SK-N-MC (cell line): Measurements from ENCODE around the gene KRT3.

Experiments
- DNase-seq: peaks from one replicate; pipeline ENCODE4 v3.0.0-alpha.2; 2011; ENCODE audit warnings: low read depth, low spot score
- H3K27ac ChIP-seq: fragments of 200-600 bp; sonication (generic); 2 replicates; pipeline ENCODE4 v1.5.1; 2016; ENCODE audit warnings: mixed run types
- H3K36me3 ChIP-seq: fragments of 200-600 bp; sonication (generic); 2 replicates; pipeline ENCODE4 v1.6.1; 2017; ENCODE audit warnings: antibody characterized with exemption, low read length, mixed read lengths; ENCODE audit not compliant: insufficient read depth
- H3K4me3 ChIP-seq: fragments of 200-600 bp; sonication (generic); 2 replicates; pipeline ENCODE4 v1.5.1; 2016
- H3K9ac ChIP-seq: fragments of 200-600 bp; sonication (generic); 2 replicates; pipeline ENCODE4 v1.8.0; 2017; ENCODE audit warnings: mixed run types, mixed read lengths; ENCODE audit not compliant: insufficient read length
- H3K9me3 ChIP-seq: fragments of 200-600 bp; sonication (generic); 2 replicates; pipeline ENCODE4 v1.6.1; 2017; ENCODE audit warnings: low read depth, mild to moderate bottlenecking, antibody characterized with exemption, low read length, moderate library complexity, mixed read lengths
- EZH2 ChIP-seq: fragments of 200-600 bp; sonication (generic); IDR thresholded peaks from one replicate; pipeline ENCODE4 v1.6.1; 2017; ENCODE audit warnings: antibody characterized with exemption
- FOXP2 ChIP-seq: optimal IDR thresholded peaks from 2 replicates; pipeline ENCODE3; 2011; ENCODE audit warnings: mild to moderate bottlenecking, moderate library complexity; ENCODE audit not compliant: insufficient read depth; ENCODE audit errors: extremely low read length, control extremely low read depth
- POLR2AphosphoS5 ChIP-seq: IDR thresholded peaks from 2 replicates; pipeline ENCODE4 v1.6.1; 2012; ENCODE audit warnings: mild to moderate bottlenecking, low read depth, low read length, borderline replicate concordance

Gene KRT3

GRCh38 chr12:52795694-52796428, at the start of gene KRT3:
TSS of gene KRT3 (minus strand) at chr12:52796117. CDS start at chr12:52796042, 75 bp downstream.
- no peaks in the 10 kb centered on the region for H3K36me3 ChIP-seq
- TF ChIP-seq POLR2AphosphoS5 (no peak), FOXP2 (no peak), EZH2 (no peak)
- no peak for DNase-seq
- no peak within 1 kb of the TSS for H3K27ac ChIP-seq
- H3K9me3 ChIP-seq = no peaks in the 10 kb centered on the region
- no peak within 1 kb of the TSS for H3K9ac ChIP-seq
- no peak within 1 kb of the TSS for H3K4me3 ChIP-seq

GRCh38 chr12:52844386-52844785, 48.5 kb upstream of the KRT3 start:
- no peaks in the 10 kb centered on the region for H3K36me3 ChIP-seq
- no peaks in the 10 kb centered on the region for H3K9me3 ChIP-seq
- DNase-seq = no peak
- no peak for TF ChIP-seq FOXP2
- TF ChIP-seq POLR2AphosphoS5 = no peak
- TF ChIP-seq EZH2 = no peak
- no peak overlapping the region for H3K27ac ChIP-seq
- H3K9ac ChIP-seq = no peak overlapping the region
- H3K4me3 ChIP-seq = no peak overlapping the region

- H3K9ac ChIP-seq = no peak overlapping the region
- H3K36me3 ChIP-seq = no peaks in the 10 kb centered on the region
- no peak overlapping the region for H3K27ac ChIP-seq
- no peak for TF ChIP-seq POLR2AphosphoS5
- TF ChIP-seq EZH2 = no peak
- TF ChIP-seq FOXP2 = no peak
- H3K9me3 ChIP-seq = no peaks in the 10 kb centered on the region
- DNase-seq = no peak
- no peak overlapping the region for H3K4me3 ChIP-seq
Observed at GRCh38 chr12:52839436-52840105, 43.7 kb upstream of the KRT3 start.

GRCh38 chr12:52838609-52839435, 42.9 kb upstream of the KRT3 start:
- no peaks in the 10 kb centered on the region for H3K36me3 ChIP-seq
- no peaks in the 10 kb centered on the region for H3K9me3 ChIP-seq
- no peak overlapping the region for H3K9ac ChIP-seq
- no peak overlapping the region for H3K27ac ChIP-seq
- DNase-seq = no peak
- no peak overlapping the region for H3K4me3 ChIP-seq
- no peak for TF ChIP-seq EZH2
- no peak for TF ChIP-seq POLR2AphosphoS5
- TF ChIP-seq FOXP2 = no peak

GRCh38 chr12:52837781-52838608, 42.1 kb upstream of the KRT3 start:
- no peak for DNase-seq
- TF ChIP-seq FOXP2 = no peak
- no peak for TF ChIP-seq EZH2
- TF ChIP-seq POLR2AphosphoS5 = no peak
- H3K27ac ChIP-seq = no peak overlapping the region
- no peak overlapping the region for H3K4me3 ChIP-seq
- no peak overlapping the region for H3K9ac ChIP-seq
- no peaks in the 10 kb centered on the region for H3K9me3 ChIP-seq
- H3K36me3 ChIP-seq = no peaks in the 10 kb centered on the region

GRCh38 chr12:52837413-52837741, 41.5 kb upstream of the KRT3 start:
- H3K9me3 ChIP-seq = no peaks in the 10 kb centered on the region
- no peak overlapping the region for H3K4me3 ChIP-seq
- no peak overlapping the region for H3K27ac ChIP-seq
- no peaks in the 10 kb centered on the region for H3K36me3 ChIP-seq
- TF ChIP-seq EZH2 = no peak
- H3K9ac ChIP-seq = no peak overlapping the region
- DNase-seq = no peak

GRCh38 chr12:52836491-52837412, 40.8 kb upstream of the KRT3 start:
- no peak for DNase-seq
- Histone ChIP-seq H3K4me3 (no peak overlapping the region), H3K9ac (no peak overlapping the region), H3K27ac (no peak overlapping the region), H3K36me3 (no peaks in the 10 kb centered on the region), H3K9me3 (no peaks in the 10 kb centered on the region)
- no peak for TF ChIP-seq FOXP2
- no peak for TF ChIP-seq POLR2AphosphoS5
- TF ChIP-seq EZH2 = no peak
